H1 (cell line): ENCODE results near the gene COL1A1. TPM values are rescaled to one million over a fixed set of nuclear protein-coding genes. Genes with fewer than 3 reads are reported as not detected.

Experiments
- CTCF ChIA-PET: fragments of 300-600 bp; sonication (Branson Sonifier 250); formaldehyde crosslinking; loops from one replicate; lab custom pipeline; 2021; ENCODE audit not compliant: partially characterized antibody; lab: Charles Lee
- POLR2A ChIA-PET: fragments of 300-600 bp; sonication (Branson Sonifier 250); formaldehyde crosslinking; loops from one replicate; lab custom pipeline; 2021; ENCODE audit warnings: inconsistent platforms; ENCODE audit not compliant: partially characterized antibody; lab: Charles Lee
- DNase-seq, 2 experiments: peaks; one replicate each; pipeline versions ENCODE4 v3.0.0 to v3.0.0-alpha.2; 2010 to 2022; ENCODE audit warnings: low spot score in 2 of 2, low read depth in 1 of 2, mixed read lengths in 1 of 2
- FAIRE-seq: peaks from 2 replicates; lab custom pipeline; 2011; peaks lifted over from hg19 to GRCh38; lab: Jason Lieb, UNC
- H2AFZ ChIP-seq: 2 replicates; pipeline ENCODE4 v1.8.1; 2012; ENCODE audit warnings: low read length, inconsistent platforms
- H2AK5ac ChIP-seq: 2 replicates; pipeline ENCODE4 v1.6.1; 2013; ENCODE audit warnings: low read depth, low read length
- H2BK120ac ChIP-seq: replicated peaks from 2 replicates; pipeline ENCODE3; 2013; ENCODE audit warnings: low read depth, low read length, inconsistent platforms
- H2BK12ac ChIP-seq: 2 replicates; pipeline ENCODE4 v1.6.1; 2013; ENCODE audit warnings: low read depth, low read length
- H2BK15ac ChIP-seq: 2 replicates; pipeline ENCODE4 v1.6.1; 2013; ENCODE audit warnings: low read length
- H2BK20ac ChIP-seq: 2 replicates; pipeline ENCODE4 v1.6.1; 2013; ENCODE audit warnings: low read length
- H2BK5ac ChIP-seq: 2 replicates; pipeline ENCODE4 v1.6.1; 2013; ENCODE audit warnings: low read depth, low read length
- H3K14ac ChIP-seq: 2 replicates; pipeline ENCODE4 v1.6.1; 2013; ENCODE audit warnings: inconsistent platforms; ENCODE audit not compliant: insufficient read length
- H3K18ac ChIP-seq: 2 replicates; pipeline ENCODE4 v1.6.1; 2013; ENCODE audit warnings: low read length; ENCODE audit errors: extremely low read depth
- H3K23ac ChIP-seq: 2 replicates; pipeline ENCODE4 v1.6.1; 2013; ENCODE audit warnings: inconsistent platforms; ENCODE audit not compliant: insufficient read length
- H3K23me2 ChIP-seq: 2 replicates; pipeline ENCODE4 v1.6.1; 2013; ENCODE audit warnings: low read depth, low read length
- H3K27ac ChIP-seq: 2 replicates; pipeline ENCODE4 v1.6.1; 2011; ENCODE audit warnings: low read depth, low read length, inconsistent platforms
- H3K27me3 ChIP-seq, 4 experiments: replicated peaks in 1 of 4; 1 replicate in 1 of 4; 2 replicates in 3 of 4; pipeline versions ENCODE4 v1.6.1 to v1.8.1; 2011 to 2013; ENCODE audit warnings: low read length in 3 of 4, mild to moderate bottlenecking in 3 of 4, inconsistent platforms in 2 of 4, mixed read lengths in 2 of 4, moderate library complexity in 1 of 4; ENCODE audit not compliant: control insufficient read depth in 3 of 4, insufficient read depth in 3 of 4; ENCODE audit errors: extremely low read depth in 1 of 4
- H3K36me3 ChIP-seq, 4 experiments: 2 replicates each; pipeline versions ENCODE4 v1.6.1 to v1.8.1; 2011 to 2013; ENCODE audit warnings: mild to moderate bottlenecking in 4 of 4, low read length in 3 of 4, moderate library complexity in 2 of 4, control low read depth in 1 of 4, inconsistent platforms in 1 of 4; ENCODE audit not compliant: insufficient read depth in 4 of 4, control insufficient read depth in 2 of 4
- H3K4ac ChIP-seq: replicated peaks from 2 replicates; pipeline ENCODE3; 2013; ENCODE audit warnings: low read length, low read depth, mixed read lengths, inconsistent platforms; ENCODE audit not compliant: insufficient read length
- H3K4me1 ChIP-seq, 4 experiments: replicated peaks in 1 of 4; 1 replicate in 1 of 4; 2 replicates in 3 of 4; pipeline versions ENCODE4 v1.6.1 to v1.8.1; 2011 to 2013; ENCODE audit warnings: low read length in 3 of 4, inconsistent platforms in 2 of 4, mixed read lengths in 1 of 4; ENCODE audit not compliant: insufficient read depth in 4 of 4, control insufficient read depth in 3 of 4
- H3K4me2 ChIP-seq, 2 experiments: 2 replicates each; pipeline versions ENCODE4 v1.6.1 to v1.8.1; 2011 to 2013; ENCODE audit warnings: low read depth in 2 of 2, low read length in 2 of 2, control low read depth in 1 of 2, inconsistent platforms in 1 of 2, mild to moderate bottlenecking in 1 of 2; ENCODE audit not compliant: insufficient read depth in 1 of 2
- H3K4me3 ChIP-seq, 4 experiments: fragments of 200-600, 300-600 bp in 1 of 4; sonication (generic), shearing (Covaris generic), sonication (Bioruptor Twin) in 1 of 4; 2 replicates each; pipeline versions ENCODE4 v1.5.1 to v1.8.1; 2011 to 2016; ENCODE audit warnings: low read length in 4 of 4, low read depth in 3 of 4, control low read depth in 2 of 4, inconsistent platforms in 2 of 4, mild to moderate bottlenecking in 2 of 4, mixed read lengths in 1 of 4, moderate library complexity in 1 of 4; ENCODE audit not compliant: insufficient read depth in 2 of 4; ENCODE audit errors: extremely low read depth in 1 of 4
- H3K56ac ChIP-seq: replicated peaks from 2 replicates; pipeline ENCODE3; 2013; ENCODE audit warnings: low read depth, mild to moderate bottlenecking, mixed read lengths, low read length, inconsistent platforms; ENCODE audit not compliant: insufficient read length
- H3K79me1 ChIP-seq: 2 replicates; pipeline ENCODE4 v1.6.1; 2013; ENCODE audit warnings: low read depth, low read length, control low read depth
- H3K79me2 ChIP-seq, 2 experiments: 2 replicates each; pipeline versions ENCODE4 v1.6.1 to v1.8.1; 2012 to 2013; ENCODE audit warnings: low read length in 2 of 2, mild to moderate bottlenecking in 2 of 2, inconsistent platforms in 1 of 2; ENCODE audit not compliant: insufficient read depth in 2 of 2, control insufficient read depth in 1 of 2
- H3K9ac ChIP-seq, 4 experiments: replicated peaks in 1 of 4; 1 replicate in 1 of 4; 2 replicates in 3 of 4; pipeline versions ENCODE4 v1.6.1 to v1.8.1; 2011 to 2013; ENCODE audit warnings: low read depth in 3 of 4, low read length in 3 of 4, control low read depth in 2 of 4, mild to moderate bottlenecking in 2 of 4, moderate library complexity in 2 of 4, inconsistent platforms in 1 of 4; ENCODE audit errors: extremely low read depth in 1 of 4
- H3K9me3 ChIP-seq, 2 experiments: 2 replicates each; pipeline versions ENCODE4 v1.6.1 to v1.8.1; 2012 to 2013; ENCODE audit warnings: mild to moderate bottlenecking in 2 of 2, moderate library complexity in 2 of 2, control low read depth in 1 of 2, inconsistent platforms in 1 of 2, low read depth in 1 of 2, low read length in 1 of 2, mixed read lengths in 1 of 2; ENCODE audit not compliant: insufficient read depth in 2 of 2
- H4K20me1 ChIP-seq, 2 experiments: replicated peaks in 1 of 2; 2 replicates each; pipeline versions ENCODE3 to v1.8.1; 2011 to 2013; ENCODE audit warnings: inconsistent platforms in 2 of 2, low read length in 2 of 2, mild to moderate bottlenecking in 1 of 2; ENCODE audit not compliant: insufficient read depth in 2 of 2, control insufficient read depth in 1 of 2
- H4K5ac ChIP-seq: 2 replicates; pipeline ENCODE4 v1.6.1; 2013; ENCODE audit warnings: low read length, low read depth, mixed read lengths, inconsistent platforms; ENCODE audit not compliant: insufficient read length
- H4K8ac ChIP-seq: 2 replicates; pipeline ENCODE4 v1.8.0; 2013; ENCODE audit warnings: mild to moderate bottlenecking, moderate library complexity, low read length, inconsistent platforms; ENCODE audit not compliant: insufficient read depth; ENCODE audit errors: extremely low read depth
- H4K91ac ChIP-seq: replicated peaks from 2 replicates; pipeline ENCODE3; 2013; ENCODE audit warnings: low read length, mixed read lengths, inconsistent platforms; ENCODE audit not compliant: insufficient read length
- CBX5 ChIP-seq: fragments of 300-800, 300-1000 bp; sonication (generic); IDR thresholded peaks from 2 replicates; pipeline ENCODE4 v1.7.1; 2016; ENCODE audit warnings: antibody characterized with exemption, low read length, low read depth
- RAD21 ChIP-seq, 2 experiments: IDR thresholded peaks in 1 of 2; conservative IDR thresholded peaks in 1 of 2; 2 replicates each; pipeline ENCODE4 v1.6.1; 2011; ENCODE audit warnings: low read depth in 2 of 2, low read length in 2 of 2, improper control_type of control experiment in 1 of 2, inconsistent platforms in 1 of 2, mild to moderate bottlenecking in 1 of 2, moderate library complexity in 1 of 2
- SIRT6 ChIP-seq: IDR thresholded peaks from one replicate; pipeline ENCODE4 v1.7.1; 2012; ENCODE audit warnings: low read length, inconsistent platforms
- WGBS, 2 experiments: shearing (Covaris generic) in 1 of 2; methylation state at CpG; one replicate each; pipeline versions ENCODE4 v1.1.6 to v1.1.7; 2013 to 2015; ENCODE audit warnings: low lambda C conversion rate in 2 of 2, mixed read lengths in 2 of 2, inconsistent platforms in 1 of 2, low coverage in 1 of 2, missing lambda C conversion rate in 1 of 2; ENCODE audit not compliant: insufficient replicate concordance in 2 of 2, insufficient coverage in 1 of 2, insufficient read length in 1 of 2; ENCODE audit errors: extremely low coverage in 1 of 2, missing lambda C conversion rate in 1 of 2; 5-methylcytosine and 5-hydroxymethylcytosine counted together
- polyA plus RNA-seq, 7 experiments: library from polyadenylated mRNA; depleted of rRNA in 3 of 7; stranded (reverse) in 5 of 7; unstranded in 2 of 7; fragments of >200 nt in 5 of 7; fragments of 200-250 nt in 2 of 7; gene quantifications; 1 replicate in 5 of 7; 2 replicates in 1 of 7; 4 replicates in 1 of 7; pipeline versions ENCODE4 v1.2.1 to v1.2.3, GENCODE V29; 2011 to 2013; ENCODE audit warnings: missing spikeins in 2 of 7, mixed read lengths in 2 of 7
- total RNA-seq: library from RNA; stranded (reverse); fragmentation: NEBNext Ultra II Directional; extraction: Animal tissue kit (Norgen Biotek cat#: 25700); gene quantifications from 2 replicates; pipeline ENCODE4 v1.2.1, GENCODE V29; 2021
- TF ChIP-seq, protein P1 (sequence below): IDR thresholded peaks from 2 replicates; pipeline ENCODE4 v1.6.1; 2011; ENCODE audit warnings: low read depth, mild to moderate bottlenecking, low read length; ENCODE audit not compliant: insufficient read depth

COL1A1 gene
- total and polyA plus RNA-seq, 2 of the 8 experiments (the other 6 are each of a cell fraction or from before 2014, with no cell fraction given): 14.1 to 80.4 TPM

DNA sequence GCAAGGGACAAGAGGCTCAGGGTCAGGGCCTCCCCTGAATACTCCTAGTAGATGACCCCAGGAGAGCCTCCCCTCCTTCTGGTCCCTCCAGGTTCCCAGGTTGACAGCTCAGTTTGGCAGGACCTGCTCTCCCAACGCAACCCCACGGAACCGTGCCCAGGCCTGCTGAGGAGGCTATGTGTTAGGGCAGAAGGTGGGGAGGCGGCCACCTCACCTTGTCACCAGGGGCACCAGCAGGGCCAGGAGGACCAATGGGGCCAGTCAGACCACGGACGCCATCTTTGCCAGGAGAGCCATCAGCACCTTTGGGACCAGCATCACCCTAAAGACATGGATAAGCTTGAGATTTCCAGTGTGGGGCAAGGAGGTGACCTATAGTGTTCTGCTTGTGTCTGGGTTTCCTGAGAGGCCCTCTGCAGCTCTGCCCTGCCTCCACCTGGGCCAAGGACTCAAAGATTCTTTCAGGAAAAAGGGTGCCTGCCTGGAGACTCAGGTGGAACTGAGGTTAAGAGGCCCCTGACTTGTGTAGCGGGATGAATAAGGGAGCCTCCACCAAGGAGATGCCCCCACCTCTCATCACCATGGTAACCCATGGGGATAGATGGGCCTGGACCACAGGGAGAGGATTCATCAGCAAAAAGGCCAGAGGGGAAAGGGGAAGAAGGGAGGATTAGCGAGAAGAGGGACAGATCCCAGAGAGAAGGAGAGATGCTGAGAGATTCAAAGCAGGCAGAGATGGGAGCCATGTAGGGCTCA lies 10.7 kb downstream of the COL1A1 start:
- H2BK120ac ChIP-seq: no peak overlapping the region
- peaks cover 7 to 73% (median 41%) of the 10 kb centered on the region in 4 experiments; a peak in 7 of 8 replicates for H3K36me3 ChIP-seq
- H3K79me2 ChIP-seq: no peaks in the 10 kb centered on the region
- no peaks in the 10 kb centered on the region for H3K79me1 ChIP-seq
- CTCF ChIA-PET: interaction anchor here (1.0 to 1.7 kb wide), 5 partner anchors 10 to 107 kb away, joined by 3 to 7 read pairs (median 4); partner anchors contain the start of gene SGCA
- no peak overlapping the region for H3K4ac ChIP-seq
- no peak overlapping the region for H2BK5ac ChIP-seq
- H2AFZ ChIP-seq: no peak overlapping the region
- no peak overlapping the region for H2BK15ac ChIP-seq
- H3K9me3 ChIP-seq: no peaks in the 10 kb centered on the region
- H2BK20ac ChIP-seq: no peak overlapping the region
- no peak overlapping the region for H2AK5ac ChIP-seq
- peaks cover 1 to 4% of the 10 kb centered on the region in 2 experiments for H4K20me1 ChIP-seq
- H3K27me3 ChIP-seq: no peaks in the 10 kb centered on the region
- H3K56ac ChIP-seq: no peak overlapping the region
- H3K18ac ChIP-seq: no peak overlapping the region
- no peak overlapping the region for H4K5ac ChIP-seq
- POLR2A ChIA-PET: interaction anchor here (1.0 kb wide), 1 partner anchor 12 kb away, joined by 4 read pairs; no protein-coding TSS in a partner anchor
- no peak overlapping the region for H3K27ac ChIP-seq
- WGBS, 2 experiments: 92% methylated on average over 8 of the region's 8 CpGs; no CpG with 5 or more reads in 1 of the 2 experiments
- H4K8ac ChIP-seq: no peak overlapping the region
- H3K4me3 ChIP-seq: no peak overlapping the region
- no peak for FAIRE-seq
- H3K4me1 ChIP-seq: no peaks in the 10 kb centered on the region; a peak in 1 of 7 replicates
- no peak for DNase-seq
- H3K4me2 ChIP-seq: no peak overlapping the region
- H4K91ac ChIP-seq: no peak overlapping the region
- TF ChIP-seq RAD21 (IDR thresholded peaks at IDR 0.05 in 1 of 2, conservative IDR thresholded peaks at IDR 0.05 in 1 of 2; ENCODE audit: low read depth in 2 of 2, low read length in 2 of 2): no peak
- TF ChIP-seq, protein P1, sequence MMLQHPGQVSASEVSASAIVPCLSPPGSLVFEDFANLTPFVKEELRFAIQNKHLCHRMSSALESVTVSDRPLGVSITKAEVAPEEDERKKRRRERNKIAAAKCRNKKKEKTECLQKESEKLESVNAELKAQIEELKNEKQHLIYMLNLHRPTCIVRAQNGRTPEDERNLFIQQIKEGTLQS: no peak
- TF ChIP-seq CBX5: no peak
- no peak for TF ChIP-seq SIRT6
- no peaks in the 10 kb centered on the region for H3K23me2 ChIP-seq
- H2BK12ac ChIP-seq: no peak overlapping the region
- no peak overlapping the region for H3K14ac ChIP-seq
- H3K23ac ChIP-seq: no peak overlapping the region
- H3K9ac ChIP-seq: no peak overlapping the region
